ENCODE measurements around the gene HADH.
A peak's percentile ranks its signal among the peaks of the same experiment; 100 is the strongest.

HADH gene

GRCh38 chr4:108051343-108051742, 61.7 kb downstream of the HADH start:
- DNase-seq (ENCODE audit: insufficient read length, low spot score) = no peak
- TF ChIP-seq POLR2A (IDR thresholded peaks at IDR 0.05; ENCODE audit: low read depth, low read length) = no peak
- no peak for FAIRE-seq

GRCh38 chr4:108052558-108053120, 63.0 kb downstream of the HADH start:
- no peak for FAIRE-seq
- no peak for TF ChIP-seq POLR2A (IDR thresholded peaks at IDR 0.05; ENCODE audit: low read depth, low read length)

GRCh38 chr4:108053251-108053711, 63.6 kb downstream of the HADH start:
- no peak for TF ChIP-seq POLR2A (IDR thresholded peaks at IDR 0.05; ENCODE audit: low read depth, low read length)
- DNase-seq (ENCODE audit: insufficient read length, low spot score) = no peak
- FAIRE-seq = no peak

More at GRCh38 chr4:108052558-108053120, 63.0 kb downstream of the HADH start:
- DNase-seq (ENCODE audit: insufficient read length, low spot score) = no peak

GRCh38 chr4:108054025-108054638, 64.4 kb downstream of the HADH start:
- no peak for DNase-seq (ENCODE audit: insufficient read length, low spot score)
- TF ChIP-seq POLR2A (IDR thresholded peaks at IDR 0.05; ENCODE audit: low read depth, low read length) = no peak
- FAIRE-seq = no peak

GRCh38 chr4:108055787-108056186, 66.1 kb downstream of the HADH start:
- FAIRE-seq = no peak
- TF ChIP-seq POLR2A (IDR thresholded peaks at IDR 0.05; ENCODE audit: low read depth, low read length) = no peak

GRCh38 chr4:108056418-108056817, 66.7 kb downstream of the HADH start:
- FAIRE-seq = no peak
- TF ChIP-seq POLR2A (IDR thresholded peaks at IDR 0.05; ENCODE audit: low read depth, low read length) = no peak
- no peak for DNase-seq (ENCODE audit: insufficient read length, low spot score)

More at GRCh38 chr4:108055787-108056186, 66.1 kb downstream of the HADH start:
- DNase-seq (ENCODE audit: insufficient read length, low spot score) = no peak

GRCh38 chr4:108058685-108059440, 69.2 kb downstream of the HADH start:
- DNase-seq (ENCODE audit: insufficient read length, low spot score) (peak; percentile 10), FAIRE-seq (no peak)
- TF ChIP-seq POLR2A (IDR thresholded peaks at IDR 0.05; ENCODE audit: low read depth, low read length) = no peak

- no peak for FAIRE-seq
- TF ChIP-seq POLR2A (IDR thresholded peaks at IDR 0.05; ENCODE audit: low read depth, low read length) = no peak
- no peak for DNase-seq (ENCODE audit: insufficient read length, low spot score)
Measured at GRCh38 chr4:108060164-108060563, 70.5 kb downstream of the HADH start.

GRCh38 chr4:108060686-108061321, 71.1 kb downstream of the HADH start:
- TF ChIP-seq POLR2A (IDR thresholded peaks at IDR 0.05; ENCODE audit: low read depth, low read length) = no peak
- no peak for FAIRE-seq

GRCh38 chr4:108068442-108068841, 78.8 kb downstream of the HADH start:
- DNase-seq (ENCODE audit: insufficient read length, low spot score) = no peak
- TF ChIP-seq POLR2A (IDR thresholded peaks at IDR 0.05; ENCODE audit: low read depth, low read length) = no peak
- no peak for FAIRE-seq

More at GRCh38 chr4:108060686-108061321, 71.1 kb downstream of the HADH start:
- DNase-seq (ENCODE audit: insufficient read length, low spot score) = no peak

GRCh38 chr4:108070775-108071174, 81.1 kb downstream of the HADH start:
- no peak for DNase-seq (ENCODE audit: insufficient read length, low spot score)
- no peak for FAIRE-seq
- TF ChIP-seq POLR2A (IDR thresholded peaks at IDR 0.05; ENCODE audit: low read depth, low read length) = no peak

GRCh38 chr4:108072300-108072699, 82.6 kb downstream of the HADH start:
- FAIRE-seq (no peak), DNase-seq (ENCODE audit: insufficient read length, low spot score) (no peak)
- no peak for TF ChIP-seq POLR2A (IDR thresholded peaks at IDR 0.05; ENCODE audit: low read depth, low read length)

GRCh38 chr4:108078024-108078733, 88.5 kb downstream of the HADH start:
- no peak for FAIRE-seq
- no peak for DNase-seq (ENCODE audit: insufficient read length, low spot score)
- no peak for TF ChIP-seq POLR2A (IDR thresholded peaks at IDR 0.05; ENCODE audit: low read depth, low read length)

Measured in H54 (cell line).